K562 (cell line): Measurements from ENCODE around the gene DAG1. TPM values are rescaled to one million over a fixed set of nuclear protein-coding genes. Genes with fewer than 3 reads are reported as not detected.
A peak's percentile ranks its signal among the peaks of the same experiment; 100 is the strongest.

ENCODE experiments used
- C11orf30 ChIP-seq: fragments of 450-650 bp; IDR thresholded peaks from 2 replicates; pipeline ENCODE4 v1.6.1; 2016; ENCODE audit warnings: low read depth, mild to moderate bottlenecking
- CBX2 ChIP-seq: fragments of 200-600 bp; sonication (generic); IDR thresholded peaks from one replicate; pipeline ENCODE4 v1.6.1; 2012; ENCODE audit warnings: mild to moderate bottlenecking, low read length, inconsistent platforms; ENCODE audit not compliant: insufficient read depth, poor library complexity, severe bottlenecking
- CCNT2 ChIP-seq: IDR thresholded peaks from 2 replicates; pipeline ENCODE4 v1.6.1; 2011; ENCODE audit warnings: borderline replicate concordance, low read depth, mild to moderate bottlenecking, moderate library complexity, mixed read lengths, low read length; ENCODE audit not compliant: insufficient read length; ENCODE audit errors: extremely low read depth
- DPF2 ChIP-seq: fragments of 450-650 bp; IDR thresholded peaks from 2 replicates; pipeline ENCODE4 v1.6.1; 2016
- ETV5 ChIP-seq: sonication (generic); formaldehyde crosslinking; IDR thresholded peaks from 2 replicates; pipeline ENCODE4 v1.4.0; 2020; ENCODE audit warnings: low read depth, mild to moderate bottlenecking, missing genetic modification reagents
- FUS ChIP-seq: fragments of 200-400 bp; formaldehyde crosslinking; optimal IDR thresholded peaks from 2 replicates; pipeline ENCODE3; 2017; ENCODE audit warnings: low read depth, low read length
- HDAC1 ChIP-seq, 2 experiments: fragments of 450-650 bp; IDR thresholded peaks; 2 replicates each; pipeline ENCODE4 v1.6.1; 2016 to 2017; ENCODE audit warnings: inconsistent platforms in 1 of 2, mild to moderate bottlenecking in 1 of 2, moderate library complexity in 1 of 2
- MXI1 ChIP-seq: IDR thresholded peaks from 2 replicates; pipeline ENCODE4 v1.6.1; 2011; ENCODE audit warnings: low read depth, mild to moderate bottlenecking, improper control_type of control experiment, low read length
- NFIC ChIP-seq: fragments of 450-650 bp; IDR thresholded peaks from 2 replicates; pipeline ENCODE4 v1.6.1; 2017; ENCODE audit warnings: mild to moderate bottlenecking, inconsistent platforms
- RBM34 ChIP-seq: fragments of 200-400 bp; formaldehyde crosslinking; IDR thresholded peaks from 2 replicates; pipeline ENCODE4 v1.6.1; 2018; ENCODE audit warnings: low read length, borderline replicate concordance; ENCODE audit not compliant: insufficient read depth
- SIN3B ChIP-seq: fragments of 450-650 bp; IDR thresholded peaks from 2 replicates; pipeline ENCODE4 v1.6.1; 2017; ENCODE audit warnings: low read depth, mild to moderate bottlenecking, moderate library complexity
- SMARCA4 ChIP-seq: fragments of 450-650 bp; IDR thresholded peaks from 2 replicates; pipeline ENCODE4 v1.6.1; 2016
- SRF ChIP-seq, 2 experiments: fragments of 250-450, 450-650 bp in 1 of 2; sonication (Bioruptor Pico) in 1 of 2; sonication (generic) in 1 of 2; formaldehyde crosslinking; IDR thresholded peaks; 2 replicates each; pipeline versions ENCODE4 v1.5.0 to v1.5.1; 2020 to 2022; ENCODE audit warnings: mild to moderate bottlenecking in 1 of 2, missing genetic modification reagents in 1 of 2
- TBL1XR1 ChIP-seq, 2 experiments: IDR thresholded peaks; 2 replicates each; pipeline ENCODE4 v1.6.1; 2012; ENCODE audit warnings: improper control_type of control experiment in 2 of 2, low read length in 2 of 2, mild to moderate bottlenecking in 1 of 2
- TCF15 ChIP-seq: fragments of 250-450 bp; sonication (Bioruptor Pico); IDR thresholded peaks from 2 replicates; pipeline ENCODE4 v1.8.0; 2022; ENCODE audit warnings: moderate library complexity, mild to moderate bottlenecking, inconsistent platforms
- TFAP4 ChIP-seq: sonication (generic); formaldehyde crosslinking; IDR thresholded peaks from 2 replicates; pipeline ENCODE4 v1.8.0; 2022; ENCODE audit warnings: missing genetic modification reagents, mild to moderate bottlenecking, moderate library complexity, borderline replicate concordance
- ZBTB26 ChIP-seq: fragments of 450-650 bp; formaldehyde crosslinking; IDR thresholded peaks from 2 replicates; pipeline ENCODE4 v1.4.0; 2022; ENCODE audit warnings: missing genetic modification characterization
- ZNF395 ChIP-seq: fragments of 200-800 bp; sonication (Bioruptor generic); IDR thresholded peaks from 2 replicates; pipeline ENCODE4 v1.6.1; 2017; ENCODE audit warnings: missing genetic modification characterization, missing compliant biosample characterization
- ZNF695 ChIP-seq: fragments of 450-650 bp; formaldehyde crosslinking; IDR thresholded peaks from 2 replicates; pipeline ENCODE4 v1.4.0; 2020; ENCODE audit warnings: mild to moderate bottlenecking, moderate library complexity
- ZNF764 ChIP-seq: fragments of 250-450 bp; sonication (Bioruptor Pico); IDR thresholded peaks from 2 replicates; pipeline ENCODE4 v1.4.0; 2020; ENCODE audit warnings: low read depth, mild to moderate bottlenecking, moderate library complexity
- polyA plus RNA-seq, 8 experiments: library from polyadenylated mRNA; depleted of rRNA in 4 of 8; stranded (reverse) in 5 of 8; unstranded in 3 of 8; fragments of >200 nt; fragmentation: Nextera tagmentation in 2 of 8; fragmentation: Illumina TruSeq in 1 of 8; extraction: Ambion mirVana in 2 of 8; extraction: Trizol in 1 of 8; gene quantifications; 2 replicates each; pipeline versions ENCODE4 v1.2.1 to v1.2.3, GENCODE V29; 2011 to 2014; ENCODE audit warnings: inconsistent platforms in 1 of 8, missing spikeins in 1 of 8
- total RNA-seq, 7 experiments: library from RNA; depleted of rRNA in 6 of 7; stranded (reverse); fragments of >200 nt in 6 of 7; fragmentation: Illumina TruSeq in 2 of 7; extraction: Trizol in 2 of 7; gene quantifications; 2 replicates each; pipeline versions ENCODE4 v1.2.1 to v1.2.3, GENCODE V29; 2011 to 2021; ENCODE audit warnings: low replicate concordance in 1 of 7
- TF ChIP-seq, protein P1 (sequence below): fragments of 200-800 bp; sonication (Bioruptor generic); IDR thresholded peaks from 2 replicates; pipeline ENCODE4 v1.6.1; 2017; ENCODE audit warnings: missing genetic modification characterization, missing compliant biosample characterization

The DAG1 gene
- total and polyA plus RNA-seq, 9 of the 15 experiments (the other 6 are each of a cell fraction or from before 2014, with no cell fraction given): 0.29 to 19.6 (median 8.2) TPM

GRCh38 chr3:49465270-49466034 is 4.6 kb upstream of the DAG1 start (continued):
- TF ChIP-seq ZNF695 (CRISPR knock-in tag) (no peak), C11orf30 (peak; percentile 5; the same call in 1 of the 2 replicates), MXI1 (no peak), CBX2 (no peak), ETV5 (CRISPR knock-in tag) (no peak), FUS (no peak), TFAP4 (CRISPR knock-in tag) (peak; percentile 10; the same call in 1 of the 2 replicates), ZNF764 (CRISPR knock-in tag) (no peak), NFIC (peak; percentile 51; the same call in 1 of the 2 replicates), RBM34 (no peak), TBL1XR1 (IDR thresholded peaks at IDR 0.05; ENCODE audit: low read length in 2 of 2) (peak in 1 of 2 experiments; percentile 46; a peak in 1 of 4 replicates), TCF15 (CRISPR knock-in tag) (no peak), SMARCA4 (peak; percentile 61; the same call in 1 of the 2 replicates), DPF2 (peak; percentile 76), SIN3B (no peak), ZNF395 (0 out of 2 replicates have a peak, but pooled peaks have one; percentile 35), CCNT2 (peak; percentile 56), SRF (CRISPR knock-in tag; IDR thresholded peaks at IDR 0.05) (0 out of 4 replicates have a peak, but pooled peaks of 1 of the 2 experiments have one; percentile 41), ZBTB26 (CRISPR knock-in tag) (no peak), HDAC1 (IDR thresholded peaks at IDR 0.05) (no peak)
- TF ChIP-seq, protein P1, sequence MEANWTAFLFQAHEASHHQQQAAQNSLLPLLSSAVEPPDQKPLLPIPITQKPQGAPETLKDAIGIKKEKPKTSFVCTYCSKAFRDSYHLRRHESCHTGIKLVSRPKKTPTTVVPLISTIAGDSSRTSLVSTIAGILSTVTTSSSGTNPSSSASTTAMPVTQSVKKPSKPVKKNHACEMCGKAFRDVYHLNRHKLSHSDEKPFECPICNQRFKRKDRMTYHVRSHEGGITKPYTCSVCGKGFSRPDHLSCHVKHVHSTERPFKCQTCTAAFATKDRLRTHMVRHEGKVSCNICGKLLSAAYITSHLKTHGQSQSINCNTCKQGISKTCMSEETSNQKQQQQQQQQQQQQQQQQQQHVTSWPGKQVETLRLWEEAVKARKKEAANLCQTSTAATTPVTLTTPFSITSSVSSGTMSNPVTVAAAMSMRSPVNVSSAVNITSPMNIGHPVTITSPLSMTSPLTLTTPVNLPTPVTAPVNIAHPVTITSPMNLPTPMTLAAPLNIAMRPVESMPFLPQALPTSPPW: no peak; the same call in 1 of the 2 replicates
